Liver (tissue), 9 donors: ENCODE data around the gene TCF7L2. TPM values are rescaled to one million over a fixed set of nuclear protein-coding genes. Genes with fewer than 3 reads are reported as not detected.

Experiments used
- DNase-seq: peaks from one replicate; pipeline ENCODE4 v3.0.0-alpha.2; 2017; ENCODE audit warnings: low spot score
- H3K27ac ChIP-seq, 2 donors: one replicate each; pipeline ENCODE4 v1.7.0; 2013; ENCODE audit warnings: inconsistent platforms in 2 of 2, low read length in 2 of 2, control low read depth in 1 of 2, low read depth in 1 of 2, mild to moderate bottlenecking in 1 of 2
- H3K27me3 ChIP-seq, 4 donors: one replicate each; pipeline versions ENCODE4 v1.6.1 to v1.7.0; 2013; ENCODE audit warnings: low read length in 3 of 4, inconsistent platforms in 1 of 4, mild to moderate bottlenecking in 1 of 4, moderate library complexity in 1 of 4; ENCODE audit not compliant: control insufficient read depth in 4 of 4, insufficient read depth in 4 of 4
- H3K36me3 ChIP-seq, 4 donors: one replicate each; pipeline versions ENCODE4 v1.6.1 to v1.7.0; 2013; ENCODE audit warnings: low read length in 3 of 4, mild to moderate bottlenecking in 3 of 4, low read depth in 1 of 4, moderate library complexity in 1 of 4; ENCODE audit not compliant: control insufficient read depth in 4 of 4, insufficient read depth in 3 of 4
- H3K4me1 ChIP-seq, 4 donors: one replicate each; pipeline versions ENCODE4 v1.6.1 to v1.7.0; 2013; ENCODE audit warnings: low read length in 3 of 4, mild to moderate bottlenecking in 3 of 4, moderate library complexity in 1 of 4; ENCODE audit not compliant: control insufficient read depth in 4 of 4, insufficient read depth in 4 of 4
- H3K4me3 ChIP-seq, 3 donors: one replicate each; pipeline versions ENCODE4 v1.6.1 to v1.7.0; 2013; ENCODE audit warnings: low read length in 3 of 3, control low read depth in 1 of 3, low read depth in 1 of 3, mild to moderate bottlenecking in 1 of 3
- H3K9ac ChIP-seq, 2 donors: one replicate each; pipeline ENCODE4 v1.7.0; 2013; ENCODE audit warnings: low read length in 2 of 2, mild to moderate bottlenecking in 2 of 2, moderate library complexity in 2 of 2, control low read depth in 1 of 2, low read depth in 1 of 2
- H3K9me3 ChIP-seq, 4 donors: one replicate each; pipeline versions ENCODE4 v1.6.1 to v1.7.0; 2013; ENCODE audit warnings: low read length in 3 of 4; ENCODE audit not compliant: control insufficient read depth in 4 of 4
- EGR1 ChIP-seq, 2 donors: IDR thresholded peaks; 2 replicates each; pipeline ENCODE4 v1.6.1; 2016 to 2018; ENCODE audit warnings: antibody characterized with exemption in 2 of 2, low read depth in 2 of 2
- FOXA1 ChIP-seq: IDR thresholded peaks from 2 replicates; pipeline ENCODE4 v1.6.1; 2016; ENCODE audit warnings: antibody characterized with exemption
- FOXA2 ChIP-seq: IDR thresholded peaks from 2 replicates; pipeline ENCODE4 v1.6.1; 2016; ENCODE audit warnings: antibody characterized with exemption
- GABPA ChIP-seq, 2 donors: IDR thresholded peaks in 1 of 2; conservative IDR thresholded peaks in 1 of 2; 2 replicates each; pipeline ENCODE4 v1.6.1; 2016; ENCODE audit warnings: antibody characterized with exemption in 2 of 2, mild to moderate bottlenecking in 1 of 2, moderate library complexity in 1 of 2
- HNF4A ChIP-seq, 2 donors: conservative IDR thresholded peaks; 2 replicates each; pipeline ENCODE4 v1.6.1; 2016; ENCODE audit warnings: antibody characterized with exemption in 2 of 2, mild to moderate bottlenecking in 2 of 2
- HNF4G ChIP-seq: IDR thresholded peaks from 2 replicates; pipeline ENCODE4 v1.6.1; 2016; ENCODE audit warnings: antibody characterized with exemption
- JUND ChIP-seq, 2 donors: IDR thresholded peaks; 2 replicates each; pipeline ENCODE4 v1.6.1; 2016; ENCODE audit warnings: antibody characterized with exemption in 2 of 2
- NR2F2 ChIP-seq: IDR thresholded peaks from 2 replicates; pipeline ENCODE4 v1.6.1; 2016; ENCODE audit warnings: antibody characterized with exemption
- RAD21 ChIP-seq, 2 donors: IDR thresholded peaks; 2 replicates each; pipeline ENCODE4 v1.6.1; 2016; ENCODE audit warnings: antibody characterized with exemption in 2 of 2, mild to moderate bottlenecking in 2 of 2
- RXRA ChIP-seq, 2 donors: IDR thresholded peaks; 2 replicates each; pipeline ENCODE4 v1.6.1; 2017 to 2018; ENCODE audit warnings: antibody characterized with exemption in 2 of 2, mild to moderate bottlenecking in 1 of 2
- SP1 ChIP-seq: IDR thresholded peaks from 2 replicates; pipeline ENCODE4 v1.6.1; 2018; ENCODE audit warnings: antibody characterized with exemption, mild to moderate bottlenecking
- TAF1 ChIP-seq: conservative IDR thresholded peaks from 2 replicates; pipeline ENCODE4 v1.6.1; 2016; ENCODE audit warnings: antibody characterized with exemption, mild to moderate bottlenecking
- YY1 ChIP-seq: IDR thresholded peaks from 2 replicates; pipeline ENCODE4 v1.6.1; 2016; ENCODE audit warnings: antibody characterized with exemption, mild to moderate bottlenecking
- WGBS: extraction: QIAGEN DNeasy Blood & Tissue Kit; methylation state at CpG from one replicate; pipeline ENCODE4 v1.1.7; 2013; 5-methylcytosine and 5-hydroxymethylcytosine counted together
- polyA plus RNA-seq, 2 donors: library from polyadenylated mRNA; stranded (reverse) in 1 of 2; unstranded in 1 of 2; fragments of 200-250 nt in 1 of 2; fragments of >200 nt in 1 of 2; fragmentation: Nextera tagmentation in 1 of 2; extraction: Ambion mirVana in 1 of 2; gene quantifications; one replicate each; pipeline versions ENCODE4 v1.2.1 to v1.2.3, GENCODE V29; 2013 to 2015
- total RNA-seq, 2 donors: library from RNA; depleted of rRNA; stranded (reverse); fragments of >200 nt; gene quantifications; one replicate each; pipeline ENCODE4 v1.2.3, GENCODE V29; 2014
- TF ChIP-seq, protein P1 (sequence below): IDR thresholded peaks from 2 replicates; pipeline ENCODE4 v1.6.1; 2016; ENCODE audit warnings: antibody characterized with exemption, mild to moderate bottlenecking
- TF ChIP-seq, protein P2 (sequence below): fragments of 150-350 bp; IDR thresholded peaks from 2 replicates; pipeline ENCODE4 v1.5.1; 2017; ENCODE audit warnings: improper control_type of control experiment, low read depth, low read length; ENCODE audit not compliant: missing input control
- TF ChIP-seq, protein P3 (sequence below): IDR thresholded peaks from 2 replicates; pipeline ENCODE4 v1.6.1; 2016; ENCODE audit warnings: antibody characterized with exemption
- TF ChIP-seq, protein P4 (sequence below): IDR thresholded peaks from 2 replicates; pipeline ENCODE4 v1.6.1; 2016; ENCODE audit warnings: antibody characterized with exemption
- TF ChIP-seq, protein P5 (sequence below): IDR thresholded peaks from 2 replicates; pipeline ENCODE4 v1.6.1; 2016; ENCODE audit warnings: antibody characterized with exemption
- donor health status: healthy.
- donor health status: healthy.
- donor health status: healthy.
- donor health status: healthy.
- donor health status: healthy.

Gene TCF7L2
- total and polyA plus RNA-seq, 4 donors, result 4.9 to 18.0 (median 8.3) TPM

DNA sequence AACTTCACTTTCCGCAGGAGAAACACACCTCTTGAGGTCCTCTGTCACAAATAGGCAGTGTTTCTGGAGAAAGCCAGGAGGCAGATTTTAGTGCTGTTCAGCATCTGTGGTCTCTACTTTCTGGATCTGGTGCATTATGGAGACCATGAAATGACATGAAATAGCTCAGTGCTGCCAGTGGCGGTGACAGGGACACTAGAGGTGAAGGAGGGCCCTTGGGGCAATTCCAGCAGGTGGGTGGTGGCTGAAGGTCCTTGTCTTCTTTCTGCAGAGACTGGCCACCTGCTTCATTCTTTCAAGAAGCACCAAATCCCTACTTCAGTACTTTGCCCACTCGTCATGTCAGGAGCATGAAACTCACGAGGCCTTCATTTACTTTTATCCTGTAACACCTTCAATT, 135.7 kb downstream of the TCF7L2 start:
- no peak for DNase-seq
- Histone ChIP-seq H3K27me3 (no peaks in the 10 kb centered on the region), H3K4me1 (peaks cover 0 to 2% (median under 1%) of the 10 kb centered on the region in 4 donors), H3K4me3 (no peak overlapping the region), H3K36me3 (peaks cover 0 to 2% (median 2%) of the 10 kb centered on the region in 4 donors), H3K9ac (no peak overlapping the region), H3K9me3 (no peaks in the 10 kb centered on the region), H3K27ac (peak overlapping the region in 1 of 2 donors; percentile 16)
- TF ChIP-seq TAF1 (no peak), FOXA1 (no peak), HNF4G (no peak), EGR1 (IDR thresholded peaks at IDR 0.05; ENCODE audit: low read depth in 2 of 2) (no peak), GABPA (IDR thresholded peaks at IDR 0.05 in 1 of 2, conservative IDR thresholded peaks at IDR 0.05 in 1 of 2) (no peak), SP1 (no peak), NR2F2 (no peak), RAD21 (IDR thresholded peaks at IDR 0.05) (no peak), RXRA (IDR thresholded peaks at IDR 0.05) (no peak), HNF4A (conservative IDR thresholded peaks at IDR 0.05) (no peak), JUND (IDR thresholded peaks at IDR 0.05) (no peak)
- TF ChIP-seq, protein P1, sequence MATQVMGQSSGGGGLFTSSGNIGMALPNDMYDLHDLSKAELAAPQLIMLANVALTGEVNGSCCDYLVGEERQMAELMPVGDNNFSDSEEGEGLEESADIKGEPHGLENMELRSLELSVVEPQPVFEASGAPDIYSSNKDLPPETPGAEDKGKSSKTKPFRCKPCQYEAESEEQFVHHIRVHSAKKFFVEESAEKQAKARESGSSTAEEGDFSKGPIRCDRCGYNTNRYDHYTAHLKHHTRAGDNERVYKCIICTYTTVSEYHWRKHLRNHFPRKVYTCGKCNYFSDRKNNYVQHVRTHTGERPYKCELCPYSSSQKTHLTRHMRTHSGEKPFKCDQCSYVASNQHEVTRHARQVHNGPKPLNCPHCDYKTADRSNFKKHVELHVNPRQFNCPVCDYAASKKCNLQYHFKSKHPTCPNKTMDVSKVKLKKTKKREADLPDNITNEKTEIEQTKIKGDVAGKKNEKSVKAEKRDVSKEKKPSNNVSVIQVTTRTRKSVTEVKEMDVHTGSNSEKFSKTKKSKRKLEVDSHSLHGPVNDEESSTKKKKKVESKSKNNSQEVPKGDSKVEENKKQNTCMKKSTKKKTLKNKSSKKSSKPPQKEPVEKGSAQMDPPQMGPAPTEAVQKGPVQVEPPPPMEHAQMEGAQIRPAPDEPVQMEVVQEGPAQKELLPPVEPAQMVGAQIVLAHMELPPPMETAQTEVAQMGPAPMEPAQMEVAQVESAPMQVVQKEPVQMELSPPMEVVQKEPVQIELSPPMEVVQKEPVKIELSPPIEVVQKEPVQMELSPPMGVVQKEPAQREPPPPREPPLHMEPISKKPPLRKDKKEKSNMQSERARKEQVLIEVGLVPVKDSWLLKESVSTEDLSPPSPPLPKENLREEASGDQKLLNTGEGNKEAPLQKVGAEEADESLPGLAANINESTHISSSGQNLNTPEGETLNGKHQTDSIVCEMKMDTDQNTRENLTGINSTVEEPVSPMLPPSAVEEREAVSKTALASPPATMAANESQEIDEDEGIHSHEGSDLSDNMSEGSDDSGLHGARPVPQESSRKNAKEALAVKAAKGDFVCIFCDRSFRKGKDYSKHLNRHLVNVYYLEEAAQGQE, result no peak
- TF ChIP-seq, protein P2, sequence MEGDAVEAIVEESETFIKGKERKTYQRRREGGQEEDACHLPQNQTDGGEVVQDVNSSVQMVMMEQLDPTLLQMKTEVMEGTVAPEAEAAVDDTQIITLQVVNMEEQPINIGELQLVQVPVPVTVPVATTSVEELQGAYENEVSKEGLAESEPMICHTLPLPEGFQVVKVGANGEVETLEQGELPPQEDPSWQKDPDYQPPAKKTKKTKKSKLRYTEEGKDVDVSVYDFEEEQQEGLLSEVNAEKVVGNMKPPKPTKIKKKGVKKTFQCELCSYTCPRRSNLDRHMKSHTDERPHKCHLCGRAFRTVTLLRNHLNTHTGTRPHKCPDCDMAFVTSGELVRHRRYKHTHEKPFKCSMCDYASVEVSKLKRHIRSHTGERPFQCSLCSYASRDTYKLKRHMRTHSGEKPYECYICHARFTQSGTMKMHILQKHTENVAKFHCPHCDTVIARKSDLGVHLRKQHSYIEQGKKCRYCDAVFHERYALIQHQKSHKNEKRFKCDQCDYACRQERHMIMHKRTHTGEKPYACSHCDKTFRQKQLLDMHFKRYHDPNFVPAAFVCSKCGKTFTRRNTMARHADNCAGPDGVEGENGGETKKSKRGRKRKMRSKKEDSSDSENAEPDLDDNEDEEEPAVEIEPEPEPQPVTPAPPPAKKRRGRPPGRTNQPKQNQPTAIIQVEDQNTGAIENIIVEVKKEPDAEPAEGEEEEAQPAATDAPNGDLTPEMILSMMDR, result no peak
- TF ChIP-seq, protein P3, sequence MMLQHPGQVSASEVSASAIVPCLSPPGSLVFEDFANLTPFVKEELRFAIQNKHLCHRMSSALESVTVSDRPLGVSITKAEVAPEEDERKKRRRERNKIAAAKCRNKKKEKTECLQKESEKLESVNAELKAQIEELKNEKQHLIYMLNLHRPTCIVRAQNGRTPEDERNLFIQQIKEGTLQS, result no peak
- TF ChIP-seq, protein P4, sequence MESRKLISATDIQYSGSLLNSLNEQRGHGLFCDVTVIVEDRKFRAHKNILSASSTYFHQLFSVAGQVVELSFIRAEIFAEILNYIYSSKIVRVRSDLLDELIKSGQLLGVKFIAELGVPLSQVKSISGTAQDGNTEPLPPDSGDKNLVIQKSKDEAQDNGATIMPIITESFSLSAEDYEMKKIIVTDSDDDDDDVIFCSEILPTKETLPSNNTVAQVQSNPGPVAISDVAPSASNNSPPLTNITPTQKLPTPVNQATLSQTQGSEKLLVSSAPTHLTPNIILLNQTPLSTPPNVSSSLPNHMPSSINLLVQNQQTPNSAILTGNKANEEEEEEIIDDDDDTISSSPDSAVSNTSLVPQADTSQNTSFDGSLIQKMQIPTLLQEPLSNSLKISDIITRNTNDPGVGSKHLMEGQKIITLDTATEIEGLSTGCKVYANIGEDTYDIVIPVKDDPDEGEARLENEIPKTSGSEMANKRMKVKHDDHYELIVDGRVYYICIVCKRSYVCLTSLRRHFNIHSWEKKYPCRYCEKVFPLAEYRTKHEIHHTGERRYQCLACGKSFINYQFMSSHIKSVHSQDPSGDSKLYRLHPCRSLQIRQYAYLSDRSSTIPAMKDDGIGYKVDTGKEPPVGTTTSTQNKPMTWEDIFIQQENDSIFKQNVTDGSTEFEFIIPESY, result no peak
- TF ChIP-seq, protein P5, sequence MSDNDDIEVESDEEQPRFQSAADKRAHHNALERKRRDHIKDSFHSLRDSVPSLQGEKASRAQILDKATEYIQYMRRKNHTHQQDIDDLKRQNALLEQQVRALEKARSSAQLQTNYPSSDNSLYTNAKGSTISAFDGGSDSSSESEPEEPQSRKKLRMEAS, result no peak
- WGBS, result 99% methylated on average over 4 of the region's 4 CpGs

DNA sequence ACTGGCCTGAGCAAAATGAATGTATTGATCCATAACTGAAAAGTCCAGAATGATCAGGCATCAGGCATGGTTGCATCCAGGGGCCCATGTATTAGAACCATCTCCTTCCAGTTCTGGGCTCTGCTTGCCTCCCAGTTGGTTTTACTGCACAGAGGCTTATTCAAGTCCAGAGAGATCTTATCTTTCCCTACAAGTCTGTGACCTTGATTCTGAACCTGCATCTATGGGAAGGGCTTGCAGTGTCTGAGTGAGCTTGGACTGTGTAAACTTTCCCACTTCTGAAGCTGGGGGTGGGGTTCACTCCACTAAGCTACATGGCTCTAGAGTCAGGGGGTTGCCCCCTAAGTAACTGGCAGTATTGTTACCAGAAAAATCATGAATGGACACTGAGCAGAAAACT, 136.2 kb downstream of the TCF7L2 start:
- H3K27ac ChIP-seq, result peak overlapping the region in 1 of 2 donors; percentile 39
- TF ChIP-seq, protein P5, result no peak
- no peak for TF ChIP-seq RXRA (IDR thresholded peaks at IDR 0.05)
- TF ChIP-seq, protein P4, result no peak
- TF ChIP-seq JUND (IDR thresholded peaks at IDR 0.05), result no peak
- TF ChIP-seq YY1, result no peak
- no peak for TF ChIP-seq FOXA2
- TF ChIP-seq, protein P1, result no peak
- no peak for TF ChIP-seq HNF4A (conservative IDR thresholded peaks at IDR 0.05)
- TF ChIP-seq TAF1, result no peak
- TF ChIP-seq SP1, result no peak
- TF ChIP-seq EGR1 (IDR thresholded peaks at IDR 0.05; ENCODE audit: low read depth in 2 of 2), result no peak
- peaks cover 0 to 2% (median 2%) of the 10 kb centered on the region in 4 donors for H3K36me3 ChIP-seq
- H3K4me3 ChIP-seq, result no peak overlapping the region
- no peak for DNase-seq
- H3K9ac ChIP-seq, result no peak overlapping the region
- no peaks in the 10 kb centered on the region for H3K9me3 ChIP-seq
- no peaks in the 10 kb centered on the region for H3K27me3 ChIP-seq
- peaks cover 0 to 2% (median under 1%) of the 10 kb centered on the region in 4 donors for H3K4me1 ChIP-seq
